HepG2 (cell line): ENCODE measurements around the gene CHKA. TPM values are rescaled to one million over a fixed set of nuclear protein-coding genes. Genes with fewer than 3 reads are reported as not detected.

Experiments used
- ATAC-seq: fragments of 200-7000 bp; cut with Tn5 transposase; 3 replicates; pipeline ENCODE4 v1.9.1; 2020; ENCODE audit warnings: mild to moderate bottlenecking, moderate library complexity
- BruUV-seq: library from RNA; stranded (reverse); fragments of 400-500 nt; replicated peaks from 2 replicates; lab custom pipeline; 2021; lab: Mats Ljungman, UMichigan
- CTCF ChIA-PET: fragments of 300-600 bp; formaldehyde crosslinking; extraction: SDS; loops from one replicate; lab custom pipeline; 2021; ENCODE audit warnings: low total read pairs, inconsistent platforms, low intra/inter-chr PET ratio; lab: Yijun Ruan, JAX
- POLR2A ChIA-PET: fragments of 350-600 bp; sonication (Branson Sonifier 250); formaldehyde crosslinking; loops from one replicate; lab custom pipeline; 2020; ENCODE audit warnings: antibody characterized with exemption, inconsistent platforms; lab: Yijun Ruan, JAX
- DNase-seq: peaks from one replicate; pipeline ENCODE4 v3.0.0-alpha.2; 2015; ENCODE audit warnings: low spot score
- FAIRE-seq: peaks from 3 replicates; lab custom pipeline; 2011; peaks lifted over from hg19 to GRCh38; lab: Jason Lieb, UNC
- H2AFZ ChIP-seq: one replicate; pipeline ENCODE4 v1.6.1; 2011; ENCODE audit warnings: low read length, inconsistent platforms
- H3K27ac ChIP-seq: fragments of 300-600 bp; 3 replicates; pipeline ENCODE4 v1.8.0; 2011; ENCODE audit warnings: mixed run types, mild to moderate bottlenecking, mixed read lengths, low read length, inconsistent platforms; ENCODE audit not compliant: insufficient read depth; ENCODE audit errors: extremely low read length
- H3K27me3 ChIP-seq, 2 experiments: fragments of 200-600 bp in 1 of 2; 2 replicates in 1 of 2; 3 replicates in 1 of 2; pipeline versions ENCODE4 v1.6.0 to v1.8.0; 2011; ENCODE audit warnings: low read length in 2 of 2, mild to moderate bottlenecking in 2 of 2, moderate library complexity in 2 of 2, inconsistent platforms in 1 of 2; ENCODE audit not compliant: insufficient read depth in 2 of 2, control insufficient read depth in 1 of 2
- H3K36me3 ChIP-seq, 2 experiments: fragments of 200-600 bp in 1 of 2; replicated peaks in 1 of 2; 2 replicates in 1 of 2; 3 replicates in 1 of 2; pipeline versions ENCODE4 v1.5.1 to v1.8.0; 2011; ENCODE audit warnings: low read length in 2 of 2, inconsistent platforms in 1 of 2; ENCODE audit not compliant: insufficient read depth in 2 of 2, control insufficient read depth in 1 of 2
- H3K4me1 ChIP-seq: 2 replicates; pipeline ENCODE4 v1.5.1; 2012; ENCODE audit warnings: low read length, inconsistent platforms; ENCODE audit not compliant: insufficient read depth
- H3K4me2 ChIP-seq: 2 replicates; pipeline ENCODE4 v1.6.0; 2011; ENCODE audit warnings: low read depth, low read length, inconsistent platforms
- H3K4me3 ChIP-seq, 3 experiments: fragments of 200-600 bp in 1 of 3; sonication (generic), shearing (Covaris generic) in 1 of 3; replicated peaks in 1 of 3; 2 replicates each; pipeline ENCODE4 v1.5.1; 2011 to 2016; ENCODE audit warnings: low read length in 3 of 3, inconsistent platforms in 2 of 3, low read depth in 2 of 3, mild to moderate bottlenecking in 2 of 3, control low read depth in 1 of 3, mixed read lengths in 1 of 3; ENCODE audit not compliant: insufficient read depth in 1 of 3
- H3K79me2 ChIP-seq: one replicate; pipeline ENCODE4 v1.6.1; 2011; ENCODE audit warnings: low read length, inconsistent platforms; ENCODE audit not compliant: insufficient read depth
- H3K9ac ChIP-seq: 2 replicates; pipeline ENCODE4 v1.6.0; 2011; ENCODE audit warnings: mild to moderate bottlenecking, low read depth, low read length, inconsistent platforms; ENCODE audit not compliant: insufficient read depth
- H3K9me3 ChIP-seq: 2 replicates; pipeline ENCODE4 v1.5.1; 2012; ENCODE audit warnings: mild to moderate bottlenecking, low read length
- H4K20me1 ChIP-seq: 2 replicates; pipeline ENCODE4 v1.6.0; 2011; ENCODE audit warnings: inconsistent platforms, mild to moderate bottlenecking, low read length, moderate library complexity; ENCODE audit not compliant: insufficient read depth
- AGO2 ChIP-seq: fragments of 200-400 bp; formaldehyde crosslinking; optimal IDR thresholded peaks from 2 replicates; pipeline ENCODE3; 2017; ENCODE audit warnings: mild to moderate bottlenecking, low read depth, low read length, moderate library complexity
- GMEB2 ChIP-seq: IDR thresholded peaks from 2 replicates; pipeline ENCODE4 v1.6.1; 2016; ENCODE audit warnings: missing biosample characterization, missing genetic modification reagents, low read depth
- GPBP1L1 ChIP-seq: sonication (generic); formaldehyde crosslinking; IDR thresholded peaks from 2 replicates; pipeline ENCODE4 v1.5.0; 2020; ENCODE audit warnings: mild to moderate bottlenecking, missing genetic modification reagents
- HOXA7 ChIP-seq: sonication (generic); formaldehyde crosslinking; IDR thresholded peaks from 2 replicates; pipeline ENCODE4 v1.8.1; 2022; ENCODE audit warnings: mild to moderate bottlenecking, missing genetic modification reagents, moderate library complexity
- KLF11 ChIP-seq: IDR thresholded peaks from 2 replicates; pipeline ENCODE4 v1.6.1; 2016; ENCODE audit warnings: missing compliant biosample characterization
- RBM22 ChIP-seq: fragments of 200-400 bp; formaldehyde crosslinking; optimal IDR thresholded peaks from 2 replicates; pipeline ENCODE3; 2017; ENCODE audit warnings: mild to moderate bottlenecking, low read length, moderate library complexity
- SSRP1 ChIP-seq: IDR thresholded peaks from 2 replicates; pipeline ENCODE4 v1.6.1; 2016; ENCODE audit warnings: control low read depth
- ZNF24 ChIP-seq: fragments of 450-650 bp; IDR thresholded peaks from 2 replicates; pipeline ENCODE4 v1.6.1; 2017; ENCODE audit warnings: antibody characterized with exemption, mild to moderate bottlenecking
- ZNF343 ChIP-seq: sonication (generic); formaldehyde crosslinking; IDR thresholded peaks from 2 replicates; pipeline ENCODE4 v1.4.0; 2020; ENCODE audit warnings: mild to moderate bottlenecking, missing genetic modification reagents
- ZNF367 ChIP-seq: sonication (generic); formaldehyde crosslinking; IDR thresholded peaks from 2 replicates; pipeline ENCODE4 v1.4.0; 2020; ENCODE audit warnings: missing genetic modification reagents, borderline replicate concordance
- ZNF724P ChIP-seq: sonication (generic); formaldehyde crosslinking; IDR thresholded peaks from 2 replicates; pipeline ENCODE4 v1.8.0; 2022; ENCODE audit warnings: missing genetic modification reagents, borderline replicate concordance
- WGBS: methylation state at CpG from one replicate; pipeline ENCODE4 v1.1.6; 2017; ENCODE audit warnings: low lambda C conversion rate; 5-methylcytosine and 5-hydroxymethylcytosine counted together
- in situ Hi-C: cut with HindIII; loops from 2 replicates; pipeline ENCODE4 v1.10.0; 2017; ENCODE audit warnings: low pct_unique_long_range_greater_than_20kb; ENCODE audit not compliant: extremely low pct_ligation_motif_present
- intact Hi-C: fragments of 100-400 bp; cut with micrococcal nuclease; formaldehyde crosslinking; loops from one replicate; pipeline ENCODE4 v1.10.0; 2022; ENCODE audit not compliant: unreplicated experiment
- polyA plus RNA-seq, 8 experiments: library from polyadenylated mRNA; depleted of rRNA in 3 of 8; stranded (reverse) in 7 of 8; unstranded in 1 of 8; fragments of >200 nt; fragmentation: Illumina TruSeq in 4 of 8; extraction: Trizol in 4 of 8; gene quantifications; 2 replicates each; pipeline versions ENCODE4 v1.2.1 to v1.2.3, GENCODE V29; 2011 to 2016; ENCODE audit warnings: low read depth in 4 of 8, missing spikeins in 1 of 8, mixed read lengths in 1 of 8; ENCODE audit not compliant: insufficient read depth in 1 of 8
- total RNA-seq, 5 experiments: library from RNA; depleted of rRNA; stranded (reverse); fragments of >200 nt; fragmentation: Illumina TruSeq; extraction: Trizol; gene quantifications; 2 replicates each; pipeline ENCODE4 v1.2.3, GENCODE V29; 2016; ENCODE audit warnings: low read depth in 1 of 5
- TF ChIP-seq, protein P1 (sequence below): IDR thresholded peaks from 2 replicates; pipeline ENCODE4 v1.6.1; 2016; ENCODE audit warnings: low read depth, control low read depth

The CHKA gene
- total and polyA plus RNA-seq, 2 of the 13 experiments (the other 11 are each of a cell fraction or from before 2014, with no cell fraction given) = 71.6 to 92.7 TPM

DNA sequence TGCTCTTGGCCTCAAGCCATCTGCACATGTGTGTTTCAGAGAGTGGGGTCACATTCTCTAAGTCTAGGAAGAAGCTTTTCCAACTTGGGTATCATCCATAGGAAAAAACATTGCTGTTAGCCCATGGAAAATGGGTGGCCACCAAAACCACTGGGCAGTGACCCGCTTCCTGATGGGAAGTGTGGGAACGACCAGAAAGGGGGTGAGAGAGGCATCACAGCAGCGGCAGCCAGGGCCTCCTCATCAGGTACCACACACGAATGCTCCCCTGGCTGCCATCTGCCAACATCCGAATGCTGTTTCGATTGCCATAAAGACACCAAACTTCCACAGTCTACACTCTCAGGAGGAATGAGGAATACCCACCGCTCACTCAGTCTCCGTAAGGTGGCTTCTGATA, 40.3 kb downstream of the CHKA start:
- no peaks in the 10 kb centered on the region for H3K9me3 ChIP-seq
- FAIRE-seq = no peak
- peaks cover 25 to 72% of the 10 kb centered on the region in 2 experiments for H3K36me3 ChIP-seq
- intact Hi-C loops = no loop called here
- TF ChIP-seq ZNF24 (no peak), GPBP1L1 (CRISPR knock-in tag) (no peak), RBM22 (peak; percentile 77), ZNF367 (CRISPR knock-in tag) (no peak), ZNF724P (CRISPR knock-in tag) (no peak), HOXA7 (CRISPR knock-in tag) (no peak), AGO2 (peak; percentile 37), ZNF343 (CRISPR knock-in tag) (no peak), SSRP1 (CRISPR knock-in tag) (no peak), GMEB2 (no peak), KLF11 (CRISPR knock-in tag) (no peak)
- TF ChIP-seq, protein P1, sequence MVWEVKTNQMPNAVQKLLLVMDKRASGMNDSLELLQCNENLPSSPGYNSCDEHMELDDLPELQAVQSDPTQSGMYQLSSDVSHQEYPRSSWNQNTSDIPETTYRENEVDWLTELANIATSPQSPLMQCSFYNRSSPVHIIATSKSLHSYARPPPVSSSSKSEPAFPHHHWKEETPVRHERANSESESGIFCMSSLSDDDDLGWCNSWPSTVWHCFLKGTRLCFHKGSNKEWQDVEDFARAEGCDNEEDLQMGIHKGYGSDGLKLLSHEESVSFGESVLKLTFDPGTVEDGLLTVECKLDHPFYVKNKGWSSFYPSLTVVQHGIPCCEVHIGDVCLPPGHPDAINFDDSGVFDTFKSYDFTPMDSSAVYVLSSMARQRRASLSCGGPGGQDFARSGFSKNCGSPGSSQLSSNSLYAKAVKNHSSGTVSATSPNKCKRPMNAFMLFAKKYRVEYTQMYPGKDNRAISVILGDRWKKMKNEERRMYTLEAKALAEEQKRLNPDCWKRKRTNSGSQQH (CRISPR knock-in tag) = no peak
- TF ChIP-seq, all 625 proteins: peak for 2
- BruUV-seq = no TSS peak
- H3K27me3 ChIP-seq = no peaks in the 10 kb centered on the region
- in situ Hi-C loops = no loop called here
- POLR2A ChIA-PET = no interaction called here
- H3K4me3 ChIP-seq = no peak overlapping the region
- H3K9ac ChIP-seq = no peak overlapping the region
- H3K4me1 ChIP-seq = peaks cover 27% of the 10 kb centered on the region
- peaks cover 90% of the 10 kb centered on the region for H3K79me2 ChIP-seq
- peaks cover 17% of the 10 kb centered on the region; the same call in 1 of the 2 replicates for H4K20me1 ChIP-seq
- no peak for DNase-seq
- no peak overlapping the region for H2AFZ ChIP-seq
- H3K27ac ChIP-seq = no peak overlapping the region
- 98% methylated on average over 8 of the region's 8 CpGs for WGBS
- H3K4me2 ChIP-seq = no peak overlapping the region
- CTCF ChIA-PET = no interaction called here
- ATAC-seq = no peak
